GM12878 (cell line): Measurements from ENCODE around the gene SLC16A6. TPM values are rescaled to one million over a fixed set of nuclear protein-coding genes. Genes with fewer than 3 reads are reported as not detected.
"Not testable (repeated sequence)": the region's sequence is repeated elsewhere in the genome, so short reads cannot be mapped to it uniquely, and the experiment has no call there.

Experiments
- ATAC-seq: fragments of 200-7000 bp; cut with Tn5 transposase; 3 replicates; pipeline ENCODE4 v1.9.1; 2020; ENCODE audit warnings: mild to moderate bottlenecking, moderate library complexity
- BruUV-seq: library from RNA; stranded (reverse); fragments of 400-500 nt; replicated peaks from 2 replicates; lab custom pipeline; 2021; lab: Mats Ljungman, UMichigan
- CTCF ChIA-PET: fragments of 300-600 bp; sonication (Branson Sonifier 250); formaldehyde crosslinking; extraction: SDS; loops from one replicate; lab custom pipeline; 2021; ENCODE audit warnings: inconsistent platforms; lab: Yijun Ruan, JAX
- POLR2A ChIA-PET: fragments of 350-600 bp; formaldehyde crosslinking; extraction: SDS; loops from one replicate; lab custom pipeline; 2021; ENCODE audit warnings: inconsistent platforms; lab: Charles Lee
- RAD21 ChIA-PET: fragments of 300-600 bp; sonication (Branson Sonifier 250); formaldehyde crosslinking; loops from one replicate; lab custom pipeline; 2023; ENCODE audit warnings: antibody characterized with exemption; ENCODE audit not compliant: unreplicated experiment; lab: Charles Lee
- SMC1A ChIA-PET: fragments of 300-600 bp; sonication (Branson Sonifier 250); formaldehyde crosslinking; loops from one replicate; lab custom pipeline; 2023; ENCODE audit not compliant: unreplicated experiment, uncharacterized antibody; lab: Charles Lee
- DNase-seq: peaks from one replicate; pipeline ENCODE4 v3.0.0-alpha.2; 2011; ENCODE audit warnings: low read depth, low spot score
- FAIRE-seq: peaks from 3 replicates; lab custom pipeline; 2011; peaks lifted over from hg19 to GRCh38; lab: Jason Lieb, UNC
- H2AFZ ChIP-seq: 2 replicates; pipeline ENCODE4 v1.6.0; 2011; ENCODE audit warnings: low read depth, low read length, control low read depth; ENCODE audit not compliant: control insufficient read depth
- H3K27ac ChIP-seq: 2 replicates; pipeline ENCODE4 v1.5.1; 2011; ENCODE audit warnings: control low read depth; ENCODE audit not compliant: control insufficient read depth, insufficient read depth
- H3K27me3 ChIP-seq, 2 experiments: replicated peaks in 1 of 2; 2 replicates each; pipeline versions ENCODE4 v1.6.0 to v1.6.1; 2011; ENCODE audit warnings: low read length in 1 of 2; ENCODE audit not compliant: control insufficient read depth in 2 of 2, insufficient read depth in 2 of 2
- H3K36me3 ChIP-seq, 2 experiments: 2 replicates each; pipeline ENCODE4 v1.5.1; 2011; ENCODE audit warnings: low read length in 1 of 2; ENCODE audit not compliant: control insufficient read depth in 2 of 2, insufficient read depth in 2 of 2
- H3K4me1 ChIP-seq: 2 replicates; pipeline ENCODE4 v1.6.1; 2011; ENCODE audit warnings: mild to moderate bottlenecking, low read length, moderate library complexity, mixed read lengths; ENCODE audit not compliant: control insufficient read depth, insufficient read depth
- H3K4me2 ChIP-seq: 2 replicates; pipeline ENCODE4 v1.6.0; 2011; ENCODE audit warnings: control low read depth; ENCODE audit not compliant: control insufficient read depth, insufficient read depth
- H3K4me3 ChIP-seq: fragments of 200-600 bp; sonication (generic); 2 replicates; pipeline ENCODE4 v1.5.1; 2016
- H3K79me2 ChIP-seq: 2 replicates; pipeline ENCODE4 v1.6.0; 2011; ENCODE audit warnings: low read length; ENCODE audit not compliant: control insufficient read depth, insufficient read depth
- H3K9ac ChIP-seq: 2 replicates; pipeline ENCODE4 v1.8.0; 2011; ENCODE audit warnings: low read length, control low read depth, mixed read lengths; ENCODE audit not compliant: control insufficient read depth, insufficient read depth
- H3K9me3 ChIP-seq: replicated peaks from 3 replicates; pipeline ENCODE4 v1.5.1; 2011; ENCODE audit warnings: mild to moderate bottlenecking, low read length; ENCODE audit not compliant: control insufficient read depth, insufficient read depth
- H4K20me1 ChIP-seq: 2 replicates; pipeline ENCODE4 v1.6.0; 2011; ENCODE audit not compliant: control insufficient read depth, insufficient read depth
- E2F4 ChIP-seq: IDR thresholded peaks from 2 replicates; pipeline ENCODE4 v1.6.1; 2012; ENCODE audit warnings: low read depth, low read length, improper control_type of control experiment
- NKRF ChIP-seq: fragments of 450-650 bp; conservative IDR thresholded peaks from 2 replicates; pipeline ENCODE4 v1.6.1; 2017; ENCODE audit warnings: mild to moderate bottlenecking, moderate library complexity
- PKNOX1 ChIP-seq: fragments of 450-650 bp; IDR thresholded peaks from 2 replicates; pipeline ENCODE4 v1.6.1; 2016; ENCODE audit warnings: mild to moderate bottlenecking
- REST ChIP-seq: IDR thresholded peaks from 2 replicates; pipeline ENCODE4 v1.6.1; 2012; ENCODE audit warnings: mild to moderate bottlenecking, low read depth, low read length
- WGBS: methylation state at CpG from one replicate; pipeline ENCODE4 v1.1.6; 2016; ENCODE audit warnings: low lambda C conversion rate; ENCODE audit not compliant: insufficient replicate concordance, insufficient coverage; ENCODE audit errors: missing lambda C conversion rate; 5-methylcytosine and 5-hydroxymethylcytosine counted together
- in situ Hi-C: fragments of 300-500 bp; cut with MboI; formaldehyde crosslinking; loops from 9 replicates; pipeline ENCODE4 v1.14.3; 2018; ENCODE audit warnings: mixed read lengths
- intact Hi-C: fragments of 100-400 bp; cut with micrococcal nuclease; formaldehyde crosslinking; loops from one replicate; pipeline ENCODE4 v1.14.2; 2022; ENCODE audit not compliant: unreplicated experiment
- polyA plus RNA-seq, 11 experiments: library from polyadenylated mRNA; depleted of rRNA in 4 of 11; unstranded in 6 of 11; stranded (reverse) in 5 of 11; fragments of >200 nt; fragmentation: Nextera tagmentation in 4 of 11; fragmentation: Illumina TruSeq in 1 of 11; extraction: Ambion mirVana in 4 of 11; extraction: Trizol in 1 of 11; gene quantifications; 1 replicate in 1 of 11; 2 replicates in 10 of 11; pipeline versions ENCODE4 v1.2.1 to v1.2.3, GENCODE V29; 2011 to 2016; ENCODE audit warnings: inconsistent platforms in 2 of 11, missing spikeins in 2 of 11, low read depth in 1 of 11
- total RNA-seq, 4 experiments: library from RNA; depleted of rRNA in 3 of 4; stranded (reverse); fragments of >200 nt in 3 of 4; fragmentation: Illumina TruSeq in 1 of 4; extraction: Trizol in 1 of 4; gene quantifications; 2 replicates each; pipeline versions ENCODE4 v1.2.1 to v1.2.3, GENCODE V29; 2013 to 2021

The SLC16A6 gene
- total and polyA plus RNA-seq, 10 of the 15 experiments (the other 5 are each of a cell fraction or from before 2014, with no cell fraction given) = 2.4 to 8.8 (median 6.0) TPM

- TF ChIP-seq REST = no peak
- TF ChIP-seq NKRF = no peak
- TF ChIP-seq, all 136 proteins: peak for 0
Measured at GRCh38 chr17:68222606-68223005, 68.3 kb downstream of the SLC16A6 start (continued).

GRCh38 chr17:68221786-68222185, 69.1 kb downstream of the SLC16A6 start:
- DNase-seq (no peak), FAIRE-seq (no peak), ATAC-seq (no peak)
- Histone ChIP-seq H3K9ac (no peak overlapping the region), H2AFZ (no peak overlapping the region), H3K79me2 (no peaks in the 10 kb centered on the region), H3K4me2 (no peak overlapping the region), H3K4me1 (peaks cover 6% of the 10 kb centered on the region), H3K36me3 (no peaks in the 10 kb centered on the region), H3K4me3 (no peak overlapping the region), H4K20me1 (no peaks in the 10 kb centered on the region)
- intact Hi-C loops = no loop called here
- WGBS = 100% methylated on average over 4 of the region's 4 CpGs
- no TSS peak for BruUV-seq
- ChIA-PET RAD21 (no interaction called here), SMC1A (interaction anchor here (0.9 kb wide), 1 partner anchor 11 kb away, joined by 3 read pairs; no protein-coding TSS in a partner anchor)
- TF ChIP-seq E2F4 = no peak
- TF ChIP-seq PKNOX1 = no peak
- TF ChIP-seq, all 136 proteins: peak for 0
- CTCF ChIA-PET = interaction anchor here (0.9 kb wide), 1 partner anchor 16 kb away, joined by 4 read pairs; no protein-coding TSS in a partner anchor
- H3K9me3 ChIP-seq = no peaks in the 10 kb centered on the region
- H3K27ac ChIP-seq = no peak overlapping the region
- POLR2A ChIA-PET = interaction anchor here (0.6 to 1.3 kb wide), 2 partner anchors 8 to 43 kb away, joined by 3 to 4 read pairs; no protein-coding TSS in a partner anchor
- in situ Hi-C loops = no loop called here
- no peaks in the 10 kb centered on the region for H3K27me3 ChIP-seq

- POLR2A ChIA-PET, H2AFZ ChIP-seq, ATAC-seq, in situ Hi-C loops, H4K20me1 ChIP-seq, DNase-seq, H3K9me3 ChIP-seq, H3K9ac ChIP-seq, H3K27me3 ChIP-seq, H3K4me2 ChIP-seq, H3K4me1 ChIP-seq, BruUV-seq, CTCF ChIA-PET, intact Hi-C loops, H3K36me3 ChIP-seq, FAIRE-seq, SMC1A ChIA-PET, H3K79me2 ChIP-seq, RAD21 ChIA-PET, H3K4me3 ChIP-seq, H3K27ac ChIP-seq: not testable (repeated sequence)
- WGBS = 93% methylated on average over 11 of the region's 12 CpGs
Measured at GRCh38 chr17:68220786-68221185, 70.1 kb downstream of the SLC16A6 start.
